Suprapubic skin (tissue), 3 donors: ENCODE measurements around the gene PRICKLE1.

Source experiments
- CTCF ChIP-seq, 2 donors: fragments of 200-600 bp in 1 of 2; fragments of 450-650 bp in 1 of 2; sonication (generic) in 1 of 2; IDR thresholded peaks; one replicate each; pipeline ENCODE4 v1.5.1; 2016 to 2019; ENCODE audit warnings: antibody characterized with exemption in 2 of 2, mild to moderate bottlenecking in 1 of 2, moderate library complexity in 1 of 2
- POLR2A ChIP-seq, 2 donors: fragments of 450-650 bp; IDR thresholded peaks; one replicate each; pipeline ENCODE4 v1.6.1; 2017; ENCODE audit warnings: antibody characterized with exemption in 2 of 2, mild to moderate bottlenecking in 2 of 2, moderate library complexity in 2 of 2

- no peak for TF ChIP-seq POLR2A (IDR thresholded peaks at IDR 0.05)
- no peak for TF ChIP-seq CTCF (IDR thresholded peaks at IDR 0.05)
Measured at GRCh38 chr12:42484996-42485395, 104.5 kb downstream of the PRICKLE1 start.
